ENCODE measurements around the gene PTGR1. TPM values are rescaled to one million over a fixed set of nuclear protein-coding genes. Genes with fewer than 3 reads are reported as not detected.

Gene PTGR1
- total and polyA plus RNA-seq, 2 experiments from 2014 or later: 19.1 to 24.7 TPM

DNA sequence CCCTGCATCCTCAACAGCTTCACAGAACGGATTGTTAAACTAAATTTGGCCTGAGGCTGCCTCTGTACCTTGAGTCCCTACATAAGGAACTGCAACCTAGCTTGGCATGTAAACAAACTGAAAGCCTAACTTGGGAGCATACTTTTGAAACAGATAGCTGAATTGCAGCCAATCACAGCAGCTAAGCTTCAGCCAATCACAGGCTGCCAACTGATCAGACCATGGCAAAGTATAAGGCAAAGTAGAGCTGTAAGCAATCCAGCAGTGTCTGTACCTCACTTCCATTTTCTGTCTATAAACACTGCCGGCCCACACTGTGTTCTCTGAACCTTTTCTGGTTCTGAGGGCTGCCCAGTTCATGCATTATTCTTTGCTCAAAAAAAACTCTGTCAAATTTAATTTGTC is 83.4 kb downstream of the PTGR1 start:
- H3K4me3 ChIP-seq: no peak overlapping the region
- no peaks in the 10 kb centered on the region for H3K9me2 ChIP-seq (ENCODE audit: insufficient read depth)
- peaks cover 8% of the 10 kb centered on the region; the same call in 2 of the 3 replicates for H3K4me1 Mint-ChIP-seq
- H3K36me3 ChIP-seq (ENCODE audit: insufficient read depth): peaks cover 3% of the 10 kb centered on the region; the same call in 1 of the 2 replicates
- DNase-seq (ENCODE audit: low spot score): peak; percentile 52
- no peak overlapping the region for H3K27ac ChIP-seq (ENCODE audit: low read depth)
- peak; percentile 76 for ATAC-seq
- H2AFZ ChIP-seq: 0 out of 2 replicates have a peak overlapping the region, but pooled peaks have one; percentile 0
- no peaks in the 10 kb centered on the region for H4K20me1 ChIP-seq (replicated peaks; ENCODE audit: insufficient read depth)
- no peak overlapping the region for H3K4me2 ChIP-seq
- H3K4me3 Mint-ChIP-seq: no peak overlapping the region
- no peaks in the 10 kb centered on the region for H3K27me3 ChIP-seq (ENCODE audit: insufficient read depth)
- H3K27me3 Mint-ChIP-seq (ENCODE audit: insufficient read depth, low read depth, poor library complexity): peaks cover 16% of the 10 kb centered on the region
- H3K27ac Mint-ChIP-seq: peak overlapping the region; percentile 31; the same call in 1 of the 2 replicates
- peaks cover 17% of the 10 kb centered on the region for H3K36me3 Mint-ChIP-seq (ENCODE audit: low read depth)
- no peaks in the 10 kb centered on the region for H3F3A ChIP-seq (replicated peaks; ENCODE audit: low read depth)
- H3K79me2 ChIP-seq (replicated peaks; ENCODE audit: insufficient read depth): no peaks in the 10 kb centered on the region
- TF ChIP-seq STAT1 (IDR thresholded peaks at IDR 0.05; ENCODE audit: unreplicated experiment) (no peak), POLR2AphosphoS5 (IDR thresholded peaks at IDR 0.05; ENCODE audit: low read depth) (peak; percentile 55; the same call in 1 of the 2 replicates)
- no peaks in the 10 kb centered on the region for H3K4me1 ChIP-seq (ENCODE audit: insufficient read depth)
- peaks cover 23% of the 10 kb centered on the region for H3K9me3 Mint-ChIP-seq

DNA sequence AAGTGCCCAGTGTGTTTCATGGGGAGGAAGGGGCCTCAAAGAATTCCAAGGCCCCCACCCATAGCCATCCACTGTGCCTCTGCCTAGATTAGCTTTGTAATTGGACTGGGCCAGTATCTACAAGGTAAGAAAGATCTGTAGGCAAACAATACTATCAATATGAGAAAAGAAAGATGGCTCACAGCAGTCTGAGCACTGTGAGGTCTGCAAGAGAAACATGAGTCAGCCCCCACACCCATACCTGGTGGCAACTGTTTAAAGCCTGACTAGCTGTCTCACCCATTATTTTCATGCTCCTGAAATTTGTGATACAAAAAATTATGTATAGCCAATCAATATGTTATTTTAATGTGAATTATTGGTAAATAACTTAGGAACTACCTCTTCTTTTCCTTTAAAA is 84.5 kb downstream of the PTGR1 start:
- Histone ChIP-seq H2AFZ (no peak overlapping the region), H3K36me3 (ENCODE audit: insufficient read depth) (peaks cover 8% of the 10 kb centered on the region; the same call in 1 of the 2 replicates), H4K20me1 (replicated peaks; ENCODE audit: insufficient read depth) (no peaks in the 10 kb centered on the region), H3K9me2 (ENCODE audit: insufficient read depth) (no peaks in the 10 kb centered on the region), H3K27ac (ENCODE audit: low read depth) (no peak overlapping the region), H3K79me2 (replicated peaks; ENCODE audit: insufficient read depth) (no peaks in the 10 kb centered on the region), H3K27me3 (ENCODE audit: insufficient read depth) (no peaks in the 10 kb centered on the region), H3K4me2 (no peak overlapping the region), H3F3A (replicated peaks; ENCODE audit: low read depth) (no peaks in the 10 kb centered on the region), H3K4me3 (no peak overlapping the region), H3K4me1 (ENCODE audit: insufficient read depth) (no peaks in the 10 kb centered on the region)
- H3K4me1 Mint-ChIP-seq: peaks cover 4% of the 10 kb centered on the region; the same call in 2 of the 3 replicates
- ATAC-seq (no peak), DNase-seq (ENCODE audit: low spot score) (no peak)
- no peak overlapping the region for H3K27ac Mint-ChIP-seq
- no peak overlapping the region for H3K4me3 Mint-ChIP-seq
- peaks cover 25% of the 10 kb centered on the region for H3K36me3 Mint-ChIP-seq (ENCODE audit: low read depth)
- peaks cover 33% of the 10 kb centered on the region for H3K9me3 Mint-ChIP-seq
- peaks cover 15% of the 10 kb centered on the region for H3K27me3 Mint-ChIP-seq (ENCODE audit: insufficient read depth, low read depth, poor library complexity)
- TF ChIP-seq, protein P1, sequence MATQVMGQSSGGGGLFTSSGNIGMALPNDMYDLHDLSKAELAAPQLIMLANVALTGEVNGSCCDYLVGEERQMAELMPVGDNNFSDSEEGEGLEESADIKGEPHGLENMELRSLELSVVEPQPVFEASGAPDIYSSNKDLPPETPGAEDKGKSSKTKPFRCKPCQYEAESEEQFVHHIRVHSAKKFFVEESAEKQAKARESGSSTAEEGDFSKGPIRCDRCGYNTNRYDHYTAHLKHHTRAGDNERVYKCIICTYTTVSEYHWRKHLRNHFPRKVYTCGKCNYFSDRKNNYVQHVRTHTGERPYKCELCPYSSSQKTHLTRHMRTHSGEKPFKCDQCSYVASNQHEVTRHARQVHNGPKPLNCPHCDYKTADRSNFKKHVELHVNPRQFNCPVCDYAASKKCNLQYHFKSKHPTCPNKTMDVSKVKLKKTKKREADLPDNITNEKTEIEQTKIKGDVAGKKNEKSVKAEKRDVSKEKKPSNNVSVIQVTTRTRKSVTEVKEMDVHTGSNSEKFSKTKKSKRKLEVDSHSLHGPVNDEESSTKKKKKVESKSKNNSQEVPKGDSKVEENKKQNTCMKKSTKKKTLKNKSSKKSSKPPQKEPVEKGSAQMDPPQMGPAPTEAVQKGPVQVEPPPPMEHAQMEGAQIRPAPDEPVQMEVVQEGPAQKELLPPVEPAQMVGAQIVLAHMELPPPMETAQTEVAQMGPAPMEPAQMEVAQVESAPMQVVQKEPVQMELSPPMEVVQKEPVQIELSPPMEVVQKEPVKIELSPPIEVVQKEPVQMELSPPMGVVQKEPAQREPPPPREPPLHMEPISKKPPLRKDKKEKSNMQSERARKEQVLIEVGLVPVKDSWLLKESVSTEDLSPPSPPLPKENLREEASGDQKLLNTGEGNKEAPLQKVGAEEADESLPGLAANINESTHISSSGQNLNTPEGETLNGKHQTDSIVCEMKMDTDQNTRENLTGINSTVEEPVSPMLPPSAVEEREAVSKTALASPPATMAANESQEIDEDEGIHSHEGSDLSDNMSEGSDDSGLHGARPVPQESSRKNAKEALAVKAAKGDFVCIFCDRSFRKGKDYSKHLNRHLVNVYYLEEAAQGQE (IDR thresholded peaks at IDR 0.05; ENCODE audit: unreplicated experiment): no peak
- TF ChIP-seq STAT1 (IDR thresholded peaks at IDR 0.05; ENCODE audit: unreplicated experiment) (no peak), EZH2 (IDR thresholded peaks at IDR 0.05; ENCODE audit: low read depth, unreplicated experiment) (no peak), ZNF114 (CRISPR knock-in tag; IDR thresholded peaks at IDR 0.05) (no peak), JUNB (IDR thresholded peaks at IDR 0.05; ENCODE audit: unreplicated experiment) (no peak), POLR2AphosphoS5 (IDR thresholded peaks at IDR 0.05; ENCODE audit: low read depth) (no peak), ZNF331 (CRISPR knock-in tag; IDR thresholded peaks at IDR 0.05; ENCODE audit: low read depth) (no peak), CREB1 (CRISPR knock-in tag; IDR thresholded peaks at IDR 0.05; ENCODE audit: low read depth) (no peak), EZH2phosphoT487 (IDR thresholded peaks at IDR 0.05; ENCODE audit: unreplicated experiment) (no peak)
- TF ChIP-seq, protein P2, sequence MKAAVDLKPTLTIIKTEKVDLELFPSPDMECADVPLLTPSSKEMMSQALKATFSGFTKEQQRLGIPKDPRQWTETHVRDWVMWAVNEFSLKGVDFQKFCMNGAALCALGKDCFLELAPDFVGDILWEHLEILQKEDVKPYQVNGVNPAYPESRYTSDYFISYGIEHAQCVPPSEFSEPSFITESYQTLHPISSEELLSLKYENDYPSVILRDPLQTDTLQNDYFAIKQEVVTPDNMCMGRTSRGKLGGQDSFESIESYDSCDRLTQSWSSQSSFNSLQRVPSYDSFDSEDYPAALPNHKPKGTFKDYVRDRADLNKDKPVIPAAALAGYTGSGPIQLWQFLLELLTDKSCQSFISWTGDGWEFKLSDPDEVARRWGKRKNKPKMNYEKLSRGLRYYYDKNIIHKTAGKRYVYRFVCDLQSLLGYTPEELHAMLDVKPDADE (IDR thresholded peaks at IDR 0.05): no peak
- TF ChIP-seq, protein P3, sequence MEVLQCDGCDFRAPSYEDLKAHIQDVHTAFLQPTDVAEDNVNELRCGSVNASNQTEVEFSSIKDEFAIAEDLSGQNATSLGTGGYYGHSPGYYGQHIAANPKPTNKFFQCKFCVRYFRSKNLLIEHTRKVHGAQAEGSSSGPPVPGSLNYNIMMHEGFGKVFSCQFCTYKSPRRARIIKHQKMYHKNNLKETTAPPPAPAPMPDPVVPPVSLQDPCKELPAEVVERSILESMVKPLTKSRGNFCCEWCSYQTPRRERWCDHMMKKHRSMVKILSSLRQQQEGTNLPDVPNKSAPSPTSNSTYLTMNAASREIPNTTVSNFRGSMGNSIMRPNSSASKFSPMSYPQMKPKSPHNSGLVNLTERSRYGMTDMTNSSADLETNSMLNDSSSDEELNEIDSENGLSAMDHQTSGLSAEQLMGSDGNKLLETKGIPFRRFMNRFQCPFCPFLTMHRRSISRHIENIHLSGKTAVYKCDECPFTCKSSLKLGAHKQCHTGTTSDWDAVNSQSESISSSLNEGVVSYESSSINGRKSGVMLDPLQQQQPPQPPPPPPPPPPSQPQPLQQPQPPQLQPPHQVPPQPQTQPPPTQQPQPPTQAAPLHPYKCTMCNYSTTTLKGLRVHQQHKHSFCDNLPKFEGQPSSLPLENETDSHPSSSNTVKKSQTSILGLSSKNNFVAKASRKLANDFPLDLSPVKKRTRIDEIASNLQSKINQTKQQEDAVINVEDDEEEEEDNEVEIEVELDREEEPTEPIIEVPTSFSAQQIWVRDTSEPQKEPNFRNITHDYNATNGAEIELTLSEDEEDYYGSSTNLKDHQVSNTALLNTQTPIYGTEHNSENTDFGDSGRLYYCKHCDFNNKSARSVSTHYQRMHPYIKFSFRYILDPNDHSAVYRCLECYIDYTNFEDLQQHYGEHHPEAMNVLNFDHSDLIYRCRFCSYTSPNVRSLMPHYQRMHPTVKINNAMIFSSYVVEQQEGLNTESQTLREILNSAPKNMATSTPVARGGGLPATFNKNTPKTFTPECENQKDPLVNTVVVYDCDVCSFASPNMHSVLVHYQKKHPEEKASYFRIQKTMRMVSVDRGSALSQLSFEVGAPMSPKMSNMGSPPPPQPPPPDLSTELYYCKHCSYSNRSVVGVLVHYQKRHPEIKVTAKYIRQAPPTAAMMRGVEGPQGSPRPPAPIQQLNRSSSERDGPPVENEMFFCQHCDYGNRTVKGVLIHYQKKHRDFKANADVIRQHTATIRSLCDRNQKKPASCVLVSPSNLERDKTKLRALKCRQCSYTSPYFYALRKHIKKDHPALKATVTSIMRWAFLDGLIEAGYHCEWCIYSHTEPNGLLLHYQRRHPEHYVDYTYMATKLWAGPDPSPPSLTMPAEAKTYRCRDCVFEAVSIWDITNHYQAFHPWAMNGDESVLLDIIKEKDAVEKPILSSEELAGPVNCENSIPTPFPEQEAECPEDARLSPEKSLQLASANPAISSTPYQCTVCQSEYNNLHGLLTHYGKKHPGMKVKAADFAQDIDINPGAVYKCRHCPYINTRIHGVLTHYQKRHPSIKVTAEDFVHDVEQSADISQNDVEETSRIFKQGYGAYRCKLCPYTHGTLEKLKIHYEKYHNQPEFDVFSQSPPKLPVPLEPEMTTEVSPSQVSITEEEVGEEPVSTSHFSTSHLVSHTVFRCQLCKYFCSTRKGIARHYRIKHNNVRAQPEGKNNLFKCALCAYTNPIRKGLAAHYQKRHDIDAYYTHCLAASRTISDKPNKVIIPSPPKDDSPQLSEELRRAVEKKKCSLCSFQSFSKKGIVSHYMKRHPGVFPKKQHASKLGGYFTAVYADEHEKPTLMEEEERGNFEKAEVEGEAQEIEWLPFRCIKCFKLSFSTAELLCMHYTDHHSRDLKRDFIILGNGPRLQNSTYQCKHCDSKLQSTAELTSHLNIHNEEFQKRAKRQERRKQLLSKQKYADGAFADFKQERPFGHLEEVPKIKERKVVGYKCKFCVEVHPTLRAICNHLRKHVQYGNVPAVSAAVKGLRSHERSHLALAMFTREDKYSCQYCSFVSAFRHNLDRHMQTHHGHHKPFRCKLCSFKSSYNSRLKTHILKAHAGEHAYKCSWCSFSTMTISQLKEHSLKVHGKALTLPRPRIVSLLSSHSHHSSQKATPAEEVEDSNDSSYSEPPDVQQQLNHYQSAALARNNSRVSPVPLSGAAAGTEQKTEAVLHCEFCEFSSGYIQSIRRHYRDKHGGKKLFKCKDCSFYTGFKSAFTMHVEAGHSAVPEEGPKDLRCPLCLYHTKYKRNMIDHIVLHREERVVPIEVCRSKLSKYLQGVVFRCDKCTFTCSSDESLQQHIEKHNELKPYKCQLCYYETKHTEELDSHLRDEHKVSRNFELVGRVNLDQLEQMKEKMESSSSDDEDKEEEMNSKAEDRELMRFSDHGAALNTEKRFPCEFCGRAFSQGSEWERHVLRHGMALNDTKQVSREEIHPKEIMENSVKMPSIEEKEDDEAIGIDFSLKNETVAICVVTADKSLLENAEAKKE (CRISPR knock-in tag; IDR thresholded peaks at IDR 0.05): no peak

All from GM23338 (cell line).